ENCODE results near the gene OR14A16. TPM values are rescaled to one million over a fixed set of nuclear protein-coding genes. Genes with fewer than 3 reads are reported as not detected.

The OR14A16 gene
- total and polyA plus RNA-seq, 4 donors, result not detected

- 6% methylated on average over 109 of the region's 109 CpGs for WGBS
- peak; percentile 87 for DNase-seq (ENCODE audit: low spot score)
- H3K4me3 ChIP-seq (ENCODE audit: low read depth in 1 of 3, low read length in 3 of 3), result peak within 1 kb of the TSS in 2 of 3 donors; percentile 14 to 41
- H3K36me3 ChIP-seq (ENCODE audit: control insufficient read depth in 4 of 4, insufficient read depth in 3 of 4, low read depth in 1 of 4, low read length in 3 of 4), result no peaks in the 10 kb centered on the region
- peaks cover 0 to 8% (median 3%) of the 10 kb centered on the region in 4 donors for H3K4me1 ChIP-seq (ENCODE audit: control insufficient read depth in 4 of 4, insufficient read depth in 4 of 4, low read length in 3 of 4)
- peaks cover 0 to 7% (median 3%) of the 10 kb centered on the region in 4 donors for H3K27me3 ChIP-seq (ENCODE audit: control insufficient read depth in 4 of 4, insufficient read depth in 4 of 4, low read length in 3 of 4)
- no peak within 1 kb of the TSS for H3K27ac ChIP-seq (ENCODE audit: low read depth in 1 of 2, low read length in 2 of 2)
- no peak for TF ChIP-seq HNF4G (IDR thresholded peaks at IDR 0.05)
- no peak for TF ChIP-seq EGR1 (IDR thresholded peaks at IDR 0.05; ENCODE audit: low read depth in 2 of 2)
- TF ChIP-seq YY1 (IDR thresholded peaks at IDR 0.05), result no peak
- no peak for TF ChIP-seq FOXA1 (IDR thresholded peaks at IDR 0.05)
- TF ChIP-seq RXRA (IDR thresholded peaks at IDR 0.05), result no peak
- TF ChIP-seq, protein P1, sequence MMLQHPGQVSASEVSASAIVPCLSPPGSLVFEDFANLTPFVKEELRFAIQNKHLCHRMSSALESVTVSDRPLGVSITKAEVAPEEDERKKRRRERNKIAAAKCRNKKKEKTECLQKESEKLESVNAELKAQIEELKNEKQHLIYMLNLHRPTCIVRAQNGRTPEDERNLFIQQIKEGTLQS (IDR thresholded peaks at IDR 0.05), result no peak
- TF ChIP-seq, protein P2, sequence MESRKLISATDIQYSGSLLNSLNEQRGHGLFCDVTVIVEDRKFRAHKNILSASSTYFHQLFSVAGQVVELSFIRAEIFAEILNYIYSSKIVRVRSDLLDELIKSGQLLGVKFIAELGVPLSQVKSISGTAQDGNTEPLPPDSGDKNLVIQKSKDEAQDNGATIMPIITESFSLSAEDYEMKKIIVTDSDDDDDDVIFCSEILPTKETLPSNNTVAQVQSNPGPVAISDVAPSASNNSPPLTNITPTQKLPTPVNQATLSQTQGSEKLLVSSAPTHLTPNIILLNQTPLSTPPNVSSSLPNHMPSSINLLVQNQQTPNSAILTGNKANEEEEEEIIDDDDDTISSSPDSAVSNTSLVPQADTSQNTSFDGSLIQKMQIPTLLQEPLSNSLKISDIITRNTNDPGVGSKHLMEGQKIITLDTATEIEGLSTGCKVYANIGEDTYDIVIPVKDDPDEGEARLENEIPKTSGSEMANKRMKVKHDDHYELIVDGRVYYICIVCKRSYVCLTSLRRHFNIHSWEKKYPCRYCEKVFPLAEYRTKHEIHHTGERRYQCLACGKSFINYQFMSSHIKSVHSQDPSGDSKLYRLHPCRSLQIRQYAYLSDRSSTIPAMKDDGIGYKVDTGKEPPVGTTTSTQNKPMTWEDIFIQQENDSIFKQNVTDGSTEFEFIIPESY (IDR thresholded peaks at IDR 0.05), result no peak
- no peak for TF ChIP-seq REST (IDR thresholded peaks at IDR 0.05)
- TF ChIP-seq JUND (IDR thresholded peaks at IDR 0.05), result no peak
- no peak for TF ChIP-seq SP1 (IDR thresholded peaks at IDR 0.05)
- TF ChIP-seq, protein P3, sequence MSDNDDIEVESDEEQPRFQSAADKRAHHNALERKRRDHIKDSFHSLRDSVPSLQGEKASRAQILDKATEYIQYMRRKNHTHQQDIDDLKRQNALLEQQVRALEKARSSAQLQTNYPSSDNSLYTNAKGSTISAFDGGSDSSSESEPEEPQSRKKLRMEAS (IDR thresholded peaks at IDR 0.05), result no peak
- no peak for TF ChIP-seq NR2F2 (IDR thresholded peaks at IDR 0.05)
- no peak within 1 kb of the TSS for H3K9ac ChIP-seq (ENCODE audit: low read depth in 1 of 2, low read length in 2 of 2)
- H3K9me3 ChIP-seq (ENCODE audit: control insufficient read depth in 4 of 4, low read length in 3 of 4), result no peaks in the 10 kb centered on the region
These were observed 33.4 kb upstream of the OR14A16 start, which contains the start of gene TRIM58 for GRCh38 chr1:247857069-247857984. TSS of gene TRIM58 (plus strand) at chr1:247857187. CDS start at chr1:247857247, 60 bp downstream.

- H3K4me3 ChIP-seq (ENCODE audit: low read depth in 1 of 3, low read length in 3 of 3), result no peak overlapping the region
- WGBS, result 73% methylated on average over 4 of the region's 4 CpGs
- peaks cover 0 to 7% (median 3%) of the 10 kb centered on the region in 4 donors for H3K27me3 ChIP-seq (ENCODE audit: control insufficient read depth in 4 of 4, insufficient read depth in 4 of 4, low read length in 3 of 4)
- H3K27ac ChIP-seq (ENCODE audit: low read depth in 1 of 2, low read length in 2 of 2), result no peak overlapping the region
- H3K36me3 ChIP-seq (ENCODE audit: control insufficient read depth in 4 of 4, insufficient read depth in 3 of 4, low read depth in 1 of 4, low read length in 3 of 4), result no peaks in the 10 kb centered on the region
- H3K9me3 ChIP-seq (ENCODE audit: control insufficient read depth in 4 of 4, low read length in 3 of 4), result no peaks in the 10 kb centered on the region
- H3K9ac ChIP-seq (ENCODE audit: low read depth in 1 of 2, low read length in 2 of 2), result no peak overlapping the region
- no peak for DNase-seq (ENCODE audit: low spot score)
- peaks cover 0 to 8% (median 3%) of the 10 kb centered on the region in 4 donors for H3K4me1 ChIP-seq (ENCODE audit: control insufficient read depth in 4 of 4, insufficient read depth in 4 of 4, low read length in 3 of 4)
- TF ChIP-seq, protein P4, sequence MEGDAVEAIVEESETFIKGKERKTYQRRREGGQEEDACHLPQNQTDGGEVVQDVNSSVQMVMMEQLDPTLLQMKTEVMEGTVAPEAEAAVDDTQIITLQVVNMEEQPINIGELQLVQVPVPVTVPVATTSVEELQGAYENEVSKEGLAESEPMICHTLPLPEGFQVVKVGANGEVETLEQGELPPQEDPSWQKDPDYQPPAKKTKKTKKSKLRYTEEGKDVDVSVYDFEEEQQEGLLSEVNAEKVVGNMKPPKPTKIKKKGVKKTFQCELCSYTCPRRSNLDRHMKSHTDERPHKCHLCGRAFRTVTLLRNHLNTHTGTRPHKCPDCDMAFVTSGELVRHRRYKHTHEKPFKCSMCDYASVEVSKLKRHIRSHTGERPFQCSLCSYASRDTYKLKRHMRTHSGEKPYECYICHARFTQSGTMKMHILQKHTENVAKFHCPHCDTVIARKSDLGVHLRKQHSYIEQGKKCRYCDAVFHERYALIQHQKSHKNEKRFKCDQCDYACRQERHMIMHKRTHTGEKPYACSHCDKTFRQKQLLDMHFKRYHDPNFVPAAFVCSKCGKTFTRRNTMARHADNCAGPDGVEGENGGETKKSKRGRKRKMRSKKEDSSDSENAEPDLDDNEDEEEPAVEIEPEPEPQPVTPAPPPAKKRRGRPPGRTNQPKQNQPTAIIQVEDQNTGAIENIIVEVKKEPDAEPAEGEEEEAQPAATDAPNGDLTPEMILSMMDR (IDR thresholded peaks at IDR 0.05; ENCODE audit: low read depth, low read length, missing input control), result no peak
- no peak for TF ChIP-seq RXRA (IDR thresholded peaks at IDR 0.05)
- TF ChIP-seq, protein P1 (IDR thresholded peaks at IDR 0.05), result no peak
- TF ChIP-seq, protein P2 (IDR thresholded peaks at IDR 0.05), result no peak
- no peak for TF ChIP-seq TAF1 (conservative IDR thresholded peaks at IDR 0.05)
- TF ChIP-seq FOXA1 (IDR thresholded peaks at IDR 0.05), result no peak
- TF ChIP-seq, protein P3 (IDR thresholded peaks at IDR 0.05), result no peak
- no peak for TF ChIP-seq FOXA2 (IDR thresholded peaks at IDR 0.05)
- TF ChIP-seq JUND (IDR thresholded peaks at IDR 0.05), result no peak
- no peak for TF ChIP-seq YY1 (IDR thresholded peaks at IDR 0.05)
- TF ChIP-seq SP1 (IDR thresholded peaks at IDR 0.05), result no peak
- TF ChIP-seq NR2F2 (IDR thresholded peaks at IDR 0.05), result no peak
- TF ChIP-seq GABPA (IDR thresholded peaks at IDR 0.05 in 1 of 2, conservative IDR thresholded peaks at IDR 0.05 in 1 of 2), result no peak
- TF ChIP-seq RAD21 (IDR thresholded peaks at IDR 0.05), result no peak
- no peak for TF ChIP-seq EGR1 (IDR thresholded peaks at IDR 0.05; ENCODE audit: low read depth in 2 of 2)
- TF ChIP-seq HNF4G (IDR thresholded peaks at IDR 0.05), result no peak
- TF ChIP-seq HNF4A (conservative IDR thresholded peaks at IDR 0.05), result no peak
These were observed 32.0 kb upstream of the OR14A16 start for GRCh38 chr1:247855911-247856310.

Data from liver (tissue), 9 donors.